ENCODE results near the gene RIN3.

Gene RIN3

GRCh38 chr14:92649066-92649465, 135.5 kb downstream of the RIN3 start:
- no peak overlapping the region for H3K9ac ChIP-seq (ENCODE audit: low read length)
- H3K27ac ChIP-seq (ENCODE audit: low read length) = no peak overlapping the region
- no peaks in the 10 kb centered on the region for H3K9me2 ChIP-seq (replicated peaks; ENCODE audit: insufficient read depth, low read length)
- no peaks in the 10 kb centered on the region for H3K36me3 ChIP-seq (replicated peaks; ENCODE audit: insufficient read depth, low read length)
- no peak overlapping the region for H3K4me3 ChIP-seq (ENCODE audit: low read length)
- H3K27me3 ChIP-seq (replicated peaks; ENCODE audit: insufficient read depth, low read length) = no peaks in the 10 kb centered on the region
- no peak for DNase-seq
- no peak for TF ChIP-seq EZH2phosphoT487 (IDR thresholded peaks at IDR 0.05; ENCODE audit: low read length)
- TF ChIP-seq CTCF (IDR thresholded peaks at IDR 0.05; ENCODE audit: low read length) = no peak
- no peak for TF ChIP-seq EZH2 (optimal IDR thresholded peaks at IDR 0.05; ENCODE audit: low read depth, low read length)
- peaks cover 6% of the 10 kb centered on the region; the same call in 1 of the 2 replicates for H3F3A ChIP-seq (ENCODE audit: insufficient read depth, low read length)
- no peak overlapping the region for H2AFZ ChIP-seq (ENCODE audit: low read length)
- peaks cover 7% of the 10 kb centered on the region; the same call in 1 of the 2 replicates for H3K4me1 ChIP-seq (ENCODE audit: low read length)
- H4K20me1 ChIP-seq (ENCODE audit: insufficient read depth, low read length) = no peaks in the 10 kb centered on the region
- H3K4me2 ChIP-seq (ENCODE audit: low read depth, low read length) = no peak overlapping the region
- no peaks in the 10 kb centered on the region for H3K79me2 ChIP-seq (ENCODE audit: low read length)
- H3K9me3 ChIP-seq (replicated peaks; ENCODE audit: insufficient read depth, low read length) = no peaks in the 10 kb centered on the region

DNA sequence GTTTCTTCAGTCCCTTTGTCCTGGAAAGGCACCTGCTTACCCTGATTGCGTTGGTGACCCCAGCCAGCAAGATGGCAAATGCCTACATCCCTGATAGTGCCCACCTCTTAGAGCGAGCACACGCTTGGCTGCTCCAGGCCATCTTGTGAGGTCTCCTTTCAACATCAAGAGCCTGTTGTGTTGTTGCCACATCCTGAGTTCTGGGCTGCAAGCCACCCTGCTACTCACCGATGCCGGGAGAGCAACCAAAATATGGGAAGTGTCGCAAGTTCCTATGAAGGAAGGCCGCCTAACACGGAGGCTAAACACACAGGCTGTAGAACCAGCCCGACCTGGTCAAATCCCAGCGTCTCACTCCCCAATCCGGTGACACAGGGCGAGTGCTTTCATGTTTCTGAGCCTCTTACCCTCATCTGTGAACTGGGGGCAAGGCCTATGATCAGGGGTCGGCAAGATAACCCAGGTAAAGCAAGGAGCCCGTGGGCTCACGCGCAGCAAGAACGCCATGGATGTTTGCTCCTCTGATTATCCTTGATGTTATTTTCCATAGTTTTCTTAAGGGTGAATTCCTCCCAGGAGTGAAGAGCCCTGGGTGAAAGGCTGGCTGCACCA, 136.5 kb downstream of the RIN3 start:
- H3K4me3 ChIP-seq (ENCODE audit: low read length) = no peak overlapping the region
- H3F3A ChIP-seq (ENCODE audit: insufficient read depth, low read length) = peaks cover 6% of the 10 kb centered on the region; the same call in 1 of the 2 replicates
- no peak overlapping the region for H3K9ac ChIP-seq (ENCODE audit: low read length)
- H3K4me1 ChIP-seq (ENCODE audit: low read length) = peaks cover 7% of the 10 kb centered on the region; the same call in 1 of the 2 replicates
- no peak overlapping the region for H3K27ac ChIP-seq (ENCODE audit: low read length)
- H3K27me3 ChIP-seq (replicated peaks; ENCODE audit: insufficient read depth, low read length) = no peaks in the 10 kb centered on the region
- DNase-seq = no peak
- H3K9me2 ChIP-seq (replicated peaks; ENCODE audit: insufficient read depth, low read length) = no peaks in the 10 kb centered on the region
- H3K79me2 ChIP-seq (ENCODE audit: low read length) = no peaks in the 10 kb centered on the region
- H3K9me3 ChIP-seq (replicated peaks; ENCODE audit: insufficient read depth, low read length) = no peaks in the 10 kb centered on the region
- H3K4me2 ChIP-seq (ENCODE audit: low read depth, low read length) = no peak overlapping the region
- TF ChIP-seq CTCF (IDR thresholded peaks at IDR 0.05; ENCODE audit: low read length) = no peak
- TF ChIP-seq EZH2phosphoT487 (IDR thresholded peaks at IDR 0.05; ENCODE audit: low read length) = no peak
- no peak for TF ChIP-seq EZH2 (optimal IDR thresholded peaks at IDR 0.05; ENCODE audit: low read depth, low read length)
- H4K20me1 ChIP-seq (ENCODE audit: insufficient read depth, low read length) = no peaks in the 10 kb centered on the region
- no peaks in the 10 kb centered on the region for H3K36me3 ChIP-seq (replicated peaks; ENCODE audit: insufficient read depth, low read length)
- H2AFZ ChIP-seq (ENCODE audit: low read length) = no peak overlapping the region

DNA sequence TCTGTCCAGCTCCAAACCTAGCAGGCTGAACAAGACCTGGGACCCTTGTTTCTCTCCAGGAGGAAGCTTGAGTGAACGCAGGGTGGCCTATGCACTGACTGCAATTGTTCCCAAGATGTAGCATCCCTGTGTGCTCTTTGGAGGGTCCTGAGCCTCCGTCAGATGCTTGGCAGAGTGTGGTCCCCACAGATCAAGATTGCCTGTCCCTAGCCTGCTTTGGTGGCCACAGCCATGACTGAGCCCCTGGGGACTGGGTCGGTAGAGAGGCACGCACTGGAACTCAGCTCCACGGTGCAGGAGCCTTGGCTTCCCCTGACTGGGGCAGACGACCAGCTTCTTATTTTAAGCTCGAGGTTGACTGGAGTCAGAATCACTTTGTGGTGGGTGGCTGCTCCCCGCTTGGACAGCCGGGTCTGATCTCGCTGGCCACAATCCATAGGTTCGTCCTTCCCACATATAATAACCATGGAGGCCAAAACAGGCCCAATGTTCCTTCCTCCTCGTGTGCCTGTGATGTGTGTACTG, 137.1 kb downstream of the RIN3 start:
- no peaks in the 10 kb centered on the region for H3K27me3 ChIP-seq (replicated peaks; ENCODE audit: insufficient read depth, low read length)
- H3K9ac ChIP-seq (ENCODE audit: low read length) = no peak overlapping the region
- H4K20me1 ChIP-seq (ENCODE audit: insufficient read depth, low read length) = no peaks in the 10 kb centered on the region
- H3K4me3 ChIP-seq (ENCODE audit: low read length) = no peak overlapping the region
- no peaks in the 10 kb centered on the region for H3K9me2 ChIP-seq (replicated peaks; ENCODE audit: insufficient read depth, low read length)
- no peak overlapping the region for H2AFZ ChIP-seq (ENCODE audit: low read length)
- no peaks in the 10 kb centered on the region for H3K79me2 ChIP-seq (ENCODE audit: low read length)
- H3F3A ChIP-seq (ENCODE audit: insufficient read depth, low read length) = peaks cover 6% of the 10 kb centered on the region; the same call in 1 of the 2 replicates
- TF ChIP-seq EZH2 (optimal IDR thresholded peaks at IDR 0.05; ENCODE audit: low read depth, low read length) (no peak), EZH2phosphoT487 (IDR thresholded peaks at IDR 0.05; ENCODE audit: low read length) (no peak), CTCF (IDR thresholded peaks at IDR 0.05; ENCODE audit: low read length) (no peak)
- H3K4me1 ChIP-seq (ENCODE audit: low read length) = peaks cover 7% of the 10 kb centered on the region; the same call in 1 of the 2 replicates
- H3K9me3 ChIP-seq (replicated peaks; ENCODE audit: insufficient read depth, low read length) = no peaks in the 10 kb centered on the region
- no peak overlapping the region for H3K4me2 ChIP-seq (ENCODE audit: low read depth, low read length)
- H3K27ac ChIP-seq (ENCODE audit: low read length) = no peak overlapping the region
- no peak for DNase-seq
- no peaks in the 10 kb centered on the region for H3K36me3 ChIP-seq (replicated peaks; ENCODE audit: insufficient read depth, low read length)
